Measurements from ENCODE around the gene CFAP61. TPM values are rescaled to one million over a fixed set of nuclear protein-coding genes. Genes with fewer than 3 reads are reported as not detected.
"Not testable (repeated sequence)": the region's sequence is repeated elsewhere in the genome, so short reads cannot be mapped to it uniquely, and the experiment has no call there.

The CFAP61 gene
- total and polyA plus RNA-seq, 7 experiments from 2014 or later = not detected

DNA sequence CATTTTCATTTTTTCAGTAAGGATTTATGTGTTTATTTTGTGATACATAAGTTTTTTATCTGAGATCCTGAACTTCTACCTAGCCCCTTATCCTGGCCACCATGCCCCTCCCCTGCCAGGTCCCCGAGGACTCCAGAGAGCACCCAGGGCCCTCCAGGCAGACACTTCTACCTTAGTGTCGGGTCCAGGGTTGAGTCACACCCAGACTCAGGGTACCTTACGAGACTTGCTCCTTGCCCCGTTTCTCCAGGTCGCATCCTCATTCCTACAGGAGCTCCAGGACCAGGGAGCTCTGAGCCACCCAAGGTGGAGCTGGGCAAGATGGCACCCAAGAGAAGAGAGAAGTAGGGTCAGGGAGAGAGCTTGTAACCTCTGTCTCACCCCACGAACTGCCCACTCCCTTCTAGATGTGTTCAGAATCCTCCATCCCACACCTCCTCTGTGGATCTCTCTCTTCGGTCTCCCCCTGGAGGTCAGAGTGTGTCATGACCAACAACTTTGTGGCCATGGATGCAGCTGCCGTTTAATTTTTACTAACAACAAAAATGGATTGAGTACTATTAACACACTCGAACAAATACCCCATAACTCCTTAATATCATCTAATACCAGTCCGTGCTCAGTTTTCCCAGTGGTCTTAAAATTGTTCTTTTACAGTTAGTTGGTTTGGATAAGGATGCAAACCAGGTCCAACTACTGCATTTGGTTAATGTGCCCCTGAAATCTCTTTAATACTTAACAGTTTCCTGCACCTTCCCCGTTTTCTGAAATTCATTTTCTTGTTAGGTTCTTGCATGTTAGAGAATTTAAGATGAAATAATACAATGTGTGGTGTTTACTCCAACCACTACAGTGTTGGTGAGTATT, 185.0 kb downstream of the CFAP61 start:
- POLR2A ChIA-PET = no interaction called here
- peak in 4 of 9 donors; percentile 4 to 26 (median 6) for DNase-seq
- H3K4me1 Mint-ChIP-seq = peaks cover 0 to 4% (median 0%) of the 10 kb centered on the region in 7 donors
- ATAC-seq = peak; percentile 74
- no peaks in the 10 kb centered on the region for H3K36me3 Mint-ChIP-seq
- H3K4me3 ChIP-seq (ENCODE audit: low read length) = no peak overlapping the region
- H3K27ac Mint-ChIP-seq = no peak overlapping the region
- no peaks in the 10 kb centered on the region for H3K36me3 ChIP-seq (ENCODE audit: control insufficient read depth in 2 of 3, insufficient read depth in 3 of 3, low read length in 3 of 3)
- H3K4me3 Mint-ChIP-seq = no peak overlapping the region
- H3K9me3 ChIP-seq (ENCODE audit: control insufficient read depth in 2 of 3, low read length in 3 of 3) = no peaks in the 10 kb centered on the region
- H3K4me1 ChIP-seq (ENCODE audit: control insufficient read depth in 2 of 2, insufficient read depth in 2 of 2, low read length in 2 of 2) = no peaks in the 10 kb centered on the region
- intact Hi-C loops (cut with micrococcal nuclease) = loop anchor here in 1 of 2 donors (1.0 kb wide), 1 partner anchor 153 kb away; no protein-coding TSS in a partner anchor
- no peak overlapping the region for H3K27ac ChIP-seq (ENCODE audit: low read depth, low read length)
- CTCF ChIA-PET = interaction anchor here (1.3 kb wide), 1 partner anchor 14 kb away, joined by 3 read pairs; no protein-coding TSS in a partner anchor
- H3K27me3 Mint-ChIP-seq = peaks cover 0 to 18% (median 3%) of the 10 kb centered on the region in 5 donors
- peaks cover 0 to 2% (median 0%) of the 10 kb centered on the region in 11 donors for H3K9me3 Mint-ChIP-seq
- no peaks in the 10 kb centered on the region for H3K27me3 ChIP-seq (ENCODE audit: control insufficient read depth in 2 of 2, insufficient read depth in 2 of 2, low read length in 2 of 2)

DNA sequence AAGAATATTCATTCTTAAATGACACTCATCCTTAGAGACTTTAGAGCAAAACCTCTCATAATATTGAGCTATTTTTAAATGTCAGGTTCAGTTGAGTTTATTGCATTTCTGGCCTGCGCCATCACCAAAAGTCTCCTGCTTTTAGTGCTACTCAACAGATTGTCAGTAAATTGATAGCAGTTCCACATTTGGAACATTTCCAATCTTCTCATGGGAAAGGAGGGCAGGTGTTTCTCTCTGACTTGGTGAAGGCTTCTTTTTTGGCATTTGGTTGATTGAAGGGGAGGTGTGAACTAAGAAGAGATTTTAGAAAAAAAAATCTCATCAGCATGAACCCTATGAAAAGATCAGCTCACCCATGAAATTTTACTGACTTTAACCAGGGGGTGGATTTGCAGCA, 189.6 kb downstream of the CFAP61 start:
- Mint-ChIP-seq H3K4me3 (no peak overlapping the region), H3K4me1 (peaks cover 0 to 4% (median 0%) of the 10 kb centered on the region in 7 donors), H3K27me3 (peaks cover 0 to 7% (median 6%) of the 10 kb centered on the region in 5 donors), H3K9me3 (peaks cover 0 to 8% (median 0%) of the 10 kb centered on the region in 11 donors), H3K27ac (no peak overlapping the region), H3K36me3 (no peaks in the 10 kb centered on the region)
- ATAC-seq (no peak), DNase-seq (no peak)
- H3K27ac ChIP-seq (ENCODE audit: low read depth, low read length) = no peak overlapping the region
- intact Hi-C loops (cut with micrococcal nuclease) = no loop called here
- no peaks in the 10 kb centered on the region for H3K36me3 ChIP-seq (ENCODE audit: control insufficient read depth in 2 of 3, insufficient read depth in 3 of 3, low read length in 3 of 3)
- no peak overlapping the region for H3K4me3 ChIP-seq (ENCODE audit: low read length)
- no peaks in the 10 kb centered on the region for H3K27me3 ChIP-seq (ENCODE audit: control insufficient read depth in 2 of 2, insufficient read depth in 2 of 2, low read length in 2 of 2)
- ChIA-PET POLR2A (no interaction called here), CTCF (no interaction called here)
- no peaks in the 10 kb centered on the region for H3K9me3 ChIP-seq (ENCODE audit: control insufficient read depth in 2 of 3, low read length in 3 of 3)
- H3K4me1 ChIP-seq (ENCODE audit: control insufficient read depth in 2 of 2, insufficient read depth in 2 of 2, low read length in 2 of 2) = no peaks in the 10 kb centered on the region

DNA sequence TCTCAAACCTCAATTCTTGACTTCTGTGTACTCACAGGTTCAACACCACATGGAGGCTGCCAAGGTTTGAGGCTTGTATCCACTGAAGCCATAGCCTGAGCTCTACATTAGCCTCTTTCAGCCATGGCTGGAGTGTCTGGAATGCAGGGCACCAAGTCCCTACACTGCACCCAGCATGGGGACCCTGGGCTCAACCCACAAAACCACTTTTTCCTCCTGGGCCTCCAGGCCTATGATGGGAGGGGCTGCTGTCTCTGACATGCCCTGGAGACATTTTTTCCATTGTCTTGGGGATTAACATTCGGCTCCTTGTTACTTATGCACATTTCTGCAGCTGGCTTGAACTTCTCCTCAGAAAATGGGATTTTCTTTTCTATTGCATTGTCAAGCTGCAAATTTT, 192.1 kb downstream of the CFAP61 start:
- H3K9me3 Mint-ChIP-seq; H3K27ac ChIP-seq (ENCODE audit: low read depth, low read length); H3K4me3 ChIP-seq (ENCODE audit: low read length); H3K36me3 ChIP-seq (ENCODE audit: control insufficient read depth in 2 of 3, insufficient read depth in 3 of 3, low read length in 3 of 3); H3K27me3 ChIP-seq (ENCODE audit: control insufficient read depth in 2 of 2, insufficient read depth in 2 of 2, low read length in 2 of 2); H3K4me1 Mint-ChIP-seq; H3K36me3 Mint-ChIP-seq; H3K27ac Mint-ChIP-seq; DNase-seq; H3K4me3 Mint-ChIP-seq; CTCF ChIA-PET; POLR2A ChIA-PET; ATAC-seq; H3K9me3 ChIP-seq (ENCODE audit: control insufficient read depth in 2 of 3, low read length in 3 of 3); intact Hi-C loops (cut with micrococcal nuclease); H3K4me1 ChIP-seq (ENCODE audit: control insufficient read depth in 2 of 2, insufficient read depth in 2 of 2, low read length in 2 of 2): not testable (repeated sequence)
- peaks cover 0 to 23% (median 8%) of the 10 kb centered on the region in 5 donors for H3K27me3 Mint-ChIP-seq

DNA sequence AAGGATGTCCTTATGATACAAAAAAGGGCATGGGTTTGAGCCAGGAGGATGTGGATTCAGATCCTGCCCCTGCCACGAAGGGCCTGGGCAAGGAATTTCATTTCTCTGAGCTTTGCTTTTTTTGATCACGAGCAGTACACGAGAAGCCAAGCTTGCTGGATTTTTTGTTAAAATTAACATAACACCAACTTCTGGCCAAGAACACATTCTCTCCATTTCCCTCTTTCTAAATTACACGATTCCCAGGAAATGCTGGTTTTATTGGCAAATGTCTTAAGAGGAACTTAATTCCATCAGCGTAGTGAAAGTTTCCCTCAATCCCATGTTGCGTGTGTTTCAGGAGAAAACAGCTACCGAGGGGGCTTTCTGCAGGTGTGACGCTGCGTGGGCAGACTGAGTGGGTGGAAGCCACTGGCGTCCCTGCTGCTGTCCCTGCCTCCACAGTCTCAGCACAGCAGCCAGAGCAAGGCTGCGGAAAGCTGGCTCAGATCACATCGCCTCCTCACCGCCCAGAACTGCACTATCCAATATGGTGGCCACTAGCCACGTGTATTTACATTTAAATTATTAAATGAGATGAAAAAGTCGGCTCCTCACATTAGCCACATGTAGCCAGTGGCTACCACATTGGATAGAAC, 194.8 kb downstream of the CFAP61 start:
- no peak overlapping the region for H3K27ac Mint-ChIP-seq
- H3K27me3 Mint-ChIP-seq = peaks cover 0 to 23% (median 14%) of the 10 kb centered on the region in 5 donors
- no peaks in the 10 kb centered on the region for H3K36me3 ChIP-seq (ENCODE audit: control insufficient read depth in 2 of 3, insufficient read depth in 3 of 3, low read length in 3 of 3)
- H3K4me1 ChIP-seq (ENCODE audit: control insufficient read depth in 2 of 2, insufficient read depth in 2 of 2, low read length in 2 of 2) = no peaks in the 10 kb centered on the region
- intact Hi-C loops (cut with micrococcal nuclease) = no loop called here
- ATAC-seq (no peak), DNase-seq (no peak)
- H3K36me3 Mint-ChIP-seq = no peaks in the 10 kb centered on the region
- no peaks in the 10 kb centered on the region for H3K9me3 ChIP-seq (ENCODE audit: control insufficient read depth in 2 of 3, low read length in 3 of 3)
- H3K4me3 ChIP-seq (ENCODE audit: low read length) = no peak overlapping the region
- CTCF ChIA-PET = no interaction called here
- H3K27me3 ChIP-seq (ENCODE audit: control insufficient read depth in 2 of 2, insufficient read depth in 2 of 2, low read length in 2 of 2) = no peaks in the 10 kb centered on the region
- no peaks in the 10 kb centered on the region for H3K4me1 Mint-ChIP-seq
- POLR2A ChIA-PET = no interaction called here
- H3K4me3 Mint-ChIP-seq = no peak overlapping the region
- H3K9me3 Mint-ChIP-seq = peaks cover 0 to 8% (median 0%) of the 10 kb centered on the region in 11 donors
- H3K27ac ChIP-seq (ENCODE audit: low read depth, low read length) = no peak overlapping the region

DNA sequence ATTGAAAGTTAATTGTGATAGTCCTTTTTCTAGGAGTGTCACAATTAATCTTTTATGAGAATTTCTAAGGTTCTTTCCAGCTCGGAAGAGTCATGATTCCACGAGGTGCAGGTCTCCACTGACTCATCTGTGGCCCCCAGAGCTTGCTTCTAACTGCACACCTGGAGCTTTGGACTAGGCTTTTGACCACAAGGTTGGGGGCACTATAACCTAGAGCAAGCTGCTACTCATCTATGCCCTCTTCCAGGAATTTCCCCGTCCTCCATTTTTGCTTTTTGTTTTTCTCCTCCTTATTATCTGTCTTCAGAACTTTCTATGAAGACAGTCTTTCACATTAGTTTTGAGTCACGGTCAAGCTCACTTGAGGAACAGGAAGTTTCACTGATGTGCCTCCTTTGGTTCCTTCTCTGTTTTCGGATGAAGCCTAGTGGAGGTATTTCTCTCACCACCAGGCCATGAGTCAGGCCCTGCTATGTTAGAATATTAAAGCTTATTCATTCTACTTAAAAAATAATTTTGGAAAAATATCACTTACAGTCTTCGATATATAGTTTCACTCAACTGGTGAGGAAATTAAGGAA, 196.4 kb downstream of the CFAP61 start:
- Mint-ChIP-seq H3K36me3 (no peaks in the 10 kb centered on the region), H3K27me3 (peaks cover 0 to 23% (median 17%) of the 10 kb centered on the region in 5 donors), H3K9me3 (peaks cover 0 to 7% (median 0%) of the 10 kb centered on the region in 11 donors), H3K4me1 (no peaks in the 10 kb centered on the region), H3K27ac (no peak overlapping the region), H3K4me3 (no peak overlapping the region)
- ChIA-PET CTCF (no interaction called here), POLR2A (no interaction called here)
- intact Hi-C loops (cut with micrococcal nuclease) = no loop called here
- DNase-seq = no peak
- Histone ChIP-seq H3K9me3 (ENCODE audit: control insufficient read depth in 2 of 3, low read length in 3 of 3) (no peaks in the 10 kb centered on the region), H3K4me3 (ENCODE audit: low read length) (no peak overlapping the region), H3K27ac (ENCODE audit: low read depth, low read length) (no peak overlapping the region), H3K4me1 (ENCODE audit: control insufficient read depth in 2 of 2, insufficient read depth in 2 of 2, low read length in 2 of 2) (no peaks in the 10 kb centered on the region), H3K27me3 (ENCODE audit: control insufficient read depth in 2 of 2, insufficient read depth in 2 of 2, low read length in 2 of 2) (no peaks in the 10 kb centered on the region), H3K36me3 (ENCODE audit: control insufficient read depth in 2 of 3, insufficient read depth in 3 of 3, low read length in 3 of 3) (no peaks in the 10 kb centered on the region)
- ATAC-seq = peak; percentile 67

DNA sequence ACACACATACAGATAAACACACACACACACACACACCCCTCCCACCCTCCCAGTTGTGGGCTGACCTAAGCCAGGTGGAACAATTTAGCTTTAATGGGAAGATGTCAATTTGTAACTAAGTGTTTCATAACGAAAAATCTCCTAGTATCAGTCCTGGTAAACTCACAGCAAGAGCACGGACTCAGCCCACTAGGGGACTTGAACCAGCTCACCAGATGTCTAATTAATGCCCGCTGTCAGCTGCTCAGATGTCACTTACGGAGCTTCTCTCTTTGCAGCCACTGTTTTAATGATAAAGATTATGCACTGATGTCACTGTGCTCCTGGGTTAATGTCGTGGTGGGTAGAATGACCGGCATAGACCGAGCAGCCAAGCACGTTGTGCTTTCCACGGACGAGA, 199.0 kb downstream of the CFAP61 start:
- ChIA-PET POLR2A (no interaction called here), CTCF (no interaction called here)
- Histone ChIP-seq H3K27me3 (ENCODE audit: control insufficient read depth in 2 of 2, insufficient read depth in 2 of 2, low read length in 2 of 2) (no peaks in the 10 kb centered on the region), H3K36me3 (ENCODE audit: control insufficient read depth in 2 of 3, insufficient read depth in 3 of 3, low read length in 3 of 3) (no peaks in the 10 kb centered on the region), H3K4me3 (ENCODE audit: low read length) (no peak overlapping the region), H3K9me3 (ENCODE audit: control insufficient read depth in 2 of 3, low read length in 3 of 3) (no peaks in the 10 kb centered on the region), H3K27ac (ENCODE audit: low read depth, low read length) (no peak overlapping the region), H3K4me1 (ENCODE audit: control insufficient read depth in 2 of 2, insufficient read depth in 2 of 2, low read length in 2 of 2) (no peaks in the 10 kb centered on the region)
- peaks cover 0 to 30% (median 24%) of the 10 kb centered on the region in 5 donors for H3K27me3 Mint-ChIP-seq
- H3K36me3 Mint-ChIP-seq = no peaks in the 10 kb centered on the region
- H3K27ac Mint-ChIP-seq = no peak overlapping the region
- peaks cover 0 to 2% (median 0%) of the 10 kb centered on the region in 7 donors for H3K4me1 Mint-ChIP-seq
- intact Hi-C loops (cut with micrococcal nuclease) = no loop called here
- no peak for ATAC-seq
- H3K4me3 Mint-ChIP-seq = no peak overlapping the region
- DNase-seq = no peak
- peaks cover 0 to 3% (median 0%) of the 10 kb centered on the region in 11 donors for H3K9me3 Mint-ChIP-seq

Measured in naive thymus-derived CD4-positive, alpha-beta T cell (primary cell).